Frontal cortex (tissue), 4 donors: Measurements from ENCODE around the gene CA5A. TPM values are rescaled to one million over a fixed set of nuclear protein-coding genes. Genes with fewer than 3 reads are reported as not detected.

Experiments used
- DNase-seq, 2 donors: peaks; one replicate each; pipeline ENCODE4 v3.0.0; 2012; ENCODE audit warnings: low spot score in 2 of 2
- FAIRE-seq: peaks from 2 replicates; lab custom pipeline; 2012; peaks lifted over from hg19 to GRCh38; lab: Jason Lieb, UNC
- total RNA-seq: library from RNA; depleted of rRNA; stranded (reverse); fragments of >200 nt; gene quantifications from one replicate; pipeline ENCODE4 v1.2.3, GENCODE V29; 2014
- donor health status: control.
- donor health status: control.
- donor health status: control.

The CA5A gene
- total RNA-seq, 1 donor from 2014 or later = not detected

- peak in 1 of 2 donors; percentile 12 for DNase-seq
- FAIRE-seq = no peak
These were observed 81.2 kb downstream of the CA5A start for GRCh38 chr16:87854907-87855683.

GRCh38 chr16:87854053-87854906 is 82.0 kb downstream of the CA5A start:
- FAIRE-seq (no peak), DNase-seq (peak in 1 of 2 donors; percentile 24)

GRCh38 chr16:87853411-87854052 is 82.8 kb downstream of the CA5A start:
- no peak for FAIRE-seq
- DNase-seq = peak; percentile 82 to 95

- DNase-seq = peak in 1 of 2 donors; percentile 7
- FAIRE-seq = no peak
These were observed 84.7 kb downstream of the CA5A start for GRCh38 chr16:87851601-87852000.

GRCh38 chr16:87851141-87851587 is 85.2 kb downstream of the CA5A start:
- FAIRE-seq = no peak
- no peak for DNase-seq

GRCh38 chr16:87850009-87851006 is 86.0 kb downstream of the CA5A start:
- FAIRE-seq (no peak), DNase-seq (peak; percentile 69 to 78)

GRCh38 chr16:87849419-87850008 is 86.8 kb downstream of the CA5A start:
- FAIRE-seq = no peak
- no peak for DNase-seq

- no peak for DNase-seq
- no peak for FAIRE-seq
These were observed 87.5 kb downstream of the CA5A start for GRCh38 chr16:87848676-87849345.

GRCh38 chr16:87847785-87848675 is 88.3 kb downstream of the CA5A start:
- FAIRE-seq (no peak), DNase-seq (peak; percentile 73 to 76)

- no peak for DNase-seq
These were observed 88.9 kb downstream of the CA5A start for GRCh38 chr16:87847467-87847784.

GRCh38 chr16:87846705-87847466 is 89.4 kb downstream of the CA5A start:
- DNase-seq (no peak), FAIRE-seq (no peak)

More at GRCh38 chr16:87847467-87847784, 88.9 kb downstream of the CA5A start:
- FAIRE-seq = no peak

GRCh38 chr16:87845807-87846619 is 90.3 kb downstream of the CA5A start:
- DNase-seq (no peak), FAIRE-seq (no peak)

- FAIRE-seq (no peak), DNase-seq (no peak)
These were observed 91.1 kb downstream of the CA5A start for GRCh38 chr16:87845213-87845612.

- FAIRE-seq (no peak), DNase-seq (no peak)
These were observed 91.5 kb downstream of the CA5A start for GRCh38 chr16:87844809-87845208.

GRCh38 chr16:87844120-87844733 is 92.1 kb downstream of the CA5A start:
- FAIRE-seq = no peak
- no peak for DNase-seq
